GM23248 (cell line): ENCODE data around the gene CAAP1. TPM values are rescaled to one million over a fixed set of nuclear protein-coding genes. Genes with fewer than 3 reads are reported as not detected.

Experiments used
- DNase-seq: peaks from one replicate; pipeline ENCODE4 v3.0.0-alpha.2; 2015
- H2AFZ ChIP-seq: fragments of 200-600 bp; sonication (generic); 2 replicates; pipeline ENCODE4 v1.6.1; 2016; ENCODE audit warnings: antibody characterized with exemption
- H3F3A ChIP-seq: fragments of 200-600 bp; sonication (generic); 2 replicates; pipeline ENCODE4 v1.6.1; 2016; ENCODE audit warnings: mild to moderate bottlenecking, antibody characterized with exemption, mixed run types; ENCODE audit not compliant: insufficient read depth
- H3K27ac ChIP-seq: fragments of 200-600 bp; sonication (generic); 2 replicates; pipeline ENCODE4 v1.5.1; 2016; ENCODE audit warnings: mild to moderate bottlenecking
- H3K27me3 ChIP-seq: fragments of 200-600 bp; sonication (generic); replicated peaks from 2 replicates; pipeline ENCODE4 v1.6.1; 2016; ENCODE audit warnings: mild to moderate bottlenecking; ENCODE audit not compliant: insufficient read depth
- H3K36me3 ChIP-seq: fragments of 200-600 bp; sonication (generic); 2 replicates; pipeline ENCODE4 v1.6.1; 2016; ENCODE audit warnings: low read depth, mild to moderate bottlenecking
- H3K4me1 ChIP-seq: fragments of 200-600 bp; sonication (generic); 2 replicates; pipeline ENCODE4 v1.6.1; 2016; ENCODE audit warnings: mild to moderate bottlenecking; ENCODE audit not compliant: insufficient read depth
- H3K4me2 ChIP-seq: fragments of 200-600 bp; sonication (generic); one replicate; pipeline ENCODE4 v1.6.1; 2016; ENCODE audit warnings: mild to moderate bottlenecking; ENCODE audit not compliant: unreplicated experiment
- H3K4me3 ChIP-seq: fragments of 200-600 bp; sonication (generic); 2 replicates; pipeline ENCODE4 v1.5.1; 2016; ENCODE audit warnings: mild to moderate bottlenecking
- H3K79me2 ChIP-seq: fragments of 200-600 bp; sonication (generic); 2 replicates; pipeline ENCODE4 v1.6.1; 2016; ENCODE audit warnings: mild to moderate bottlenecking; ENCODE audit not compliant: insufficient read depth
- H3K9ac ChIP-seq: fragments of 200-600 bp; sonication (generic); 2 replicates; pipeline ENCODE4 v1.6.1; 2016; ENCODE audit warnings: mild to moderate bottlenecking
- H3K9me2 ChIP-seq: fragments of 200-600 bp; sonication (generic); 2 replicates; pipeline ENCODE4 v1.6.1; 2016; ENCODE audit warnings: mixed run types, mild to moderate bottlenecking, moderate library complexity; ENCODE audit not compliant: insufficient read depth
- H3K9me3 ChIP-seq: fragments of 200-600 bp; sonication (generic); one replicate; pipeline ENCODE4 v1.6.1; 2017; ENCODE audit warnings: low read depth
- H4K20me1 ChIP-seq: fragments of 200-600 bp; sonication (generic); 2 replicates; pipeline ENCODE4 v1.6.0; 2016; ENCODE audit not compliant: insufficient read depth
- EZH2 ChIP-seq: fragments of 200-600 bp; sonication (generic); IDR thresholded peaks from 2 replicates; pipeline ENCODE4 v1.6.1; 2018; ENCODE audit warnings: antibody characterized with exemption, mild to moderate bottlenecking; ENCODE audit not compliant: insufficient read depth, poor library complexity, severe bottlenecking
- EZH2phosphoT487 ChIP-seq: fragments of 200-600 bp; sonication (generic); IDR thresholded peaks from 2 replicates; pipeline ENCODE4 v1.6.1; 2018; ENCODE audit warnings: antibody characterized with exemption, moderate library complexity, mild to moderate bottlenecking, low read depth; ENCODE audit not compliant: insufficient read depth
- WGBS, 2 experiments: methylation state at CpG; one replicate each; pipeline ENCODE4 v1.1.6; 2015 to 2017; ENCODE audit warnings: low lambda C conversion rate in 2 of 2, low coverage in 1 of 2; ENCODE audit errors: missing lambda C conversion rate in 2 of 2; 5-methylcytosine and 5-hydroxymethylcytosine counted together
- in situ Hi-C: fragments of 300-500 bp; cut with MboI; formaldehyde crosslinking; loops from 2 replicates; pipeline ENCODE4 v1.15.0; 2020
- polyA plus RNA-seq: library from polyadenylated mRNA; unstranded; fragments of >200 nt; fragmentation: Nextera tagmentation; extraction: Ambion mirVana; gene quantifications from 2 replicates; pipeline ENCODE4 v1.2.1, GENCODE V29; 2016
- small RNA-seq: library from RNA; depleted of rRNA; stranded (forward); fragments of <200 nt; gene quantifications from one replicate; pipeline ENCODE3, GENCODE V24; 2014; ENCODE audit warnings: low read depth, low replicate concordance
- total RNA-seq: library from RNA; depleted of rRNA; stranded (reverse); fragments of >200 nt; shearing (Covaris generic); gene quantifications from 2 replicates; pipeline ENCODE4 v1.2.3, GENCODE V29; 2014; rRNA removed

CAAP1 gene
- total and polyA plus RNA-seq, 2 experiments from 2014 or later: 17.2 TPM

GRCh38 chr9:26807161-26807560 lies 85.4 kb downstream of the CAAP1 start:
- H2AFZ ChIP-seq: no peak overlapping the region
- H3K27me3 ChIP-seq: no peaks in the 10 kb centered on the region
- in situ Hi-C loops: no loop called here
- no peaks in the 10 kb centered on the region for H3K9me3 ChIP-seq
- DNase-seq: no peak
- TF ChIP-seq EZH2 (no peak), EZH2phosphoT487 (no peak)
- no peaks in the 10 kb centered on the region for H3F3A ChIP-seq
- H3K4me1 ChIP-seq: peaks cover 7% of the 10 kb centered on the region; the same call in 1 of the 2 replicates
- 58 to 64% methylated on average over 5 of the region's 5 CpGs for WGBS, 2 experiments
- no peak overlapping the region for H3K27ac ChIP-seq
- H4K20me1 ChIP-seq: no peaks in the 10 kb centered on the region
- no peaks in the 10 kb centered on the region for H3K36me3 ChIP-seq
- no peak overlapping the region for H3K4me3 ChIP-seq
- no peaks in the 10 kb centered on the region for H3K79me2 ChIP-seq
- no peak overlapping the region for H3K4me2 ChIP-seq
- no peaks in the 10 kb centered on the region for H3K9me2 ChIP-seq
- no peak overlapping the region for H3K9ac ChIP-seq

- no peaks in the 10 kb centered on the region for H3K9me2 ChIP-seq
- no peaks in the 10 kb centered on the region for H3K27me3 ChIP-seq
- no peaks in the 10 kb centered on the region for H3F3A ChIP-seq
- 38 to 42% methylated on average over 2 of the region's 2 CpGs for WGBS, 2 experiments
- no peak overlapping the region for H2AFZ ChIP-seq
- DNase-seq: no peak
- no peak overlapping the region for H3K4me2 ChIP-seq
- TF ChIP-seq EZH2 (no peak), EZH2phosphoT487 (no peak)
- H3K27ac ChIP-seq: no peak overlapping the region
- no peaks in the 10 kb centered on the region for H3K79me2 ChIP-seq
- H3K4me1 ChIP-seq: no peaks in the 10 kb centered on the region
- H3K9ac ChIP-seq: no peak overlapping the region
- H3K36me3 ChIP-seq: no peaks in the 10 kb centered on the region
- H3K4me3 ChIP-seq: no peak overlapping the region
- in situ Hi-C loops: no loop called here
- H4K20me1 ChIP-seq: no peaks in the 10 kb centered on the region
- H3K9me3 ChIP-seq: no peaks in the 10 kb centered on the region
These were observed 89.7 kb downstream of the CAAP1 start for GRCh38 chr9:26802921-26803320.

- Histone ChIP-seq H3K9me2 (no peaks in the 10 kb centered on the region), H3K27ac (no peak overlapping the region), H3K36me3 (no peaks in the 10 kb centered on the region), H3K9me3 (no peaks in the 10 kb centered on the region), H3K79me2 (no peaks in the 10 kb centered on the region), H3K9ac (no peak overlapping the region), H4K20me1 (no peaks in the 10 kb centered on the region), H3K27me3 (no peaks in the 10 kb centered on the region), H3K4me3 (no peak overlapping the region), H3K4me2 (no peak overlapping the region), H3K4me1 (no peaks in the 10 kb centered on the region), H2AFZ (no peak overlapping the region), H3F3A (no peaks in the 10 kb centered on the region)
- no peak for DNase-seq
- no peak for TF ChIP-seq EZH2phosphoT487
- TF ChIP-seq EZH2: no peak
- 30 to 35% methylated on average over 3 of the region's 3 CpGs for WGBS, 2 experiments
- in situ Hi-C loops: no loop called here
These were observed 90.8 kb downstream of the CAAP1 start for GRCh38 chr9:26801772-26802171.

GRCh38 chr9:26800322-26800721 lies 92.3 kb downstream of the CAAP1 start:
- no peaks in the 10 kb centered on the region for H4K20me1 ChIP-seq
- no peaks in the 10 kb centered on the region for H3K9me2 ChIP-seq
- in situ Hi-C loops: no loop called here
- no peak overlapping the region for H3K4me2 ChIP-seq
- H3K4me3 ChIP-seq: no peak overlapping the region
- no peak overlapping the region for H3K27ac ChIP-seq
- no peaks in the 10 kb centered on the region for H3F3A ChIP-seq
- no peak overlapping the region for H2AFZ ChIP-seq
- no peaks in the 10 kb centered on the region for H3K79me2 ChIP-seq
- no peak for DNase-seq
- H3K4me1 ChIP-seq: no peaks in the 10 kb centered on the region
- no peak for TF ChIP-seq EZH2phosphoT487
- no peak for TF ChIP-seq EZH2
- no peaks in the 10 kb centered on the region for H3K36me3 ChIP-seq
- H3K9me3 ChIP-seq: no peaks in the 10 kb centered on the region
- no peak overlapping the region for H3K9ac ChIP-seq
- H3K27me3 ChIP-seq: no peaks in the 10 kb centered on the region

GRCh38 chr9:26791274-26791673 lies 101.3 kb downstream of the CAAP1 start:
- no peaks in the 10 kb centered on the region for H3K9me2 ChIP-seq
- H3K9me3 ChIP-seq: no peaks in the 10 kb centered on the region
- 74 to 79% methylated on average over 5 of the region's 5 CpGs for WGBS, 2 experiments
- H3K4me3 ChIP-seq: no peak overlapping the region
- H3K9ac ChIP-seq: no peak overlapping the region
- H3K36me3 ChIP-seq: no peaks in the 10 kb centered on the region
- H3K4me2 ChIP-seq: no peak overlapping the region
- DNase-seq: no peak
- H2AFZ ChIP-seq: no peak overlapping the region
- no peaks in the 10 kb centered on the region; the same call in 1 of the 2 replicates for H3K27me3 ChIP-seq
- no peak overlapping the region for H3K27ac ChIP-seq
- in situ Hi-C loops: no loop called here
- H3F3A ChIP-seq: no peaks in the 10 kb centered on the region
- TF ChIP-seq EZH2phosphoT487 (no peak), EZH2 (no peak)
- H4K20me1 ChIP-seq: no peaks in the 10 kb centered on the region
- H3K4me1 ChIP-seq: no peaks in the 10 kb centered on the region
- no peaks in the 10 kb centered on the region for H3K79me2 ChIP-seq

Small RNA genes within 50 kb of the gene (small RNA-seq; reads per million reads assigned to genes)
- not detected for gene RF00322
- not detected for gene RN7SL100P

Other genes with a start within 250 kb of the CAAP1 start
- gene PLAA, start 54.4 kb upstream of the CAAP1 start, total RNA-seq: 26.2 and 27.5 TPM in 2 replicates
- 26.3 and 27.8 TPM in 2 replicates for gene PLAA, start 54.4 kb upstream of the CAAP1 start, polyA plus RNA-seq
- 9.6 and 10.1 TPM in 2 replicates for gene IFT74, start 63.6 kb upstream of the CAAP1 start, total RNA-seq
- 18.4 and 20.9 TPM in 2 replicates for gene IFT74, start 63.6 kb upstream of the CAAP1 start, polyA plus RNA-seq
- not detected in 2 replicates for gene LRRC19, start 112.9 kb upstream of the CAAP1 start, total RNA-seq
- 0.10 TPM in 1 of 2 replicates, not detected in the other for gene LRRC19, start 112.9 kb upstream of the CAAP1 start, polyA plus RNA-seq
- gene TEK, start 216.4 kb upstream of the CAAP1 start, total RNA-seq: 7.1 and 10.2 TPM in 2 replicates
- gene TEK, start 216.4 kb upstream of the CAAP1 start, polyA plus RNA-seq: 4.3 and 5.0 TPM in 2 replicates